AG10803 (cell line): ENCODE measurements around the gene TCP1.
"Not testable (repeated sequence)": the region's sequence is repeated elsewhere in the genome, so short reads cannot be mapped to it uniquely, and the experiment has no call there.

Experiments used
- DNase-seq: peaks from one replicate; pipeline ENCODE4 v3.0.0; 2010; ENCODE audit warnings: low read depth
- H3K4me3 ChIP-seq: 2 replicates; pipeline ENCODE4 v1.5.1; 2011; ENCODE audit warnings: mild to moderate bottlenecking, low read length, control low read depth
- CTCF ChIP-seq: conservative IDR thresholded peaks from 2 replicates; pipeline ENCODE4 v1.5.1; 2011; ENCODE audit warnings: mild to moderate bottlenecking, low read length, control low read depth, inconsistent platforms

The TCP1 gene

GRCh38 chr6:159746759-159747158 is 42.6 kb downstream of the TCP1 start:
- no peak for TF ChIP-seq CTCF
- no peak for DNase-seq
- H3K4me3 ChIP-seq = no peak overlapping the region

DNA sequence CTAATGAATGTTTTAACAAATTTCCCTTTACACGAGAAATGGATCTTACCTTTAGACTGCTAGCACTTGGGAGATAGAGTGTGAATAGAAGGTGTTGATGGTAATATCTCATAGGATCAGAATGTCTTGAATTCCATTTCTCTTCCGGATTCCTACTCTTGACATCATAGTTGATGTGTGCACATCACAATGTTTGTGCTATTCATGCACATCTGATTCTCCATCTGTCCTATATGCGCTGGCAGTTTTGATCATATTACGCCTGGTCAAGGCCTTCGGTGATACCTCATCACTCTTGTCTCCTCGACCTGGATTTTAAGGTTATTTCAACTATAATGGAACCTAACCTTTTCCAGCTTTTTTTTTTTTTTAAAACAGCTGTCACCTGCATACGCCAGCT is 44.3 kb downstream of the TCP1 start:
- no peak overlapping the region for H3K4me3 ChIP-seq
- TF ChIP-seq CTCF = no peak
- no peak for DNase-seq

- no peak for DNase-seq
- no peak for TF ChIP-seq CTCF
- H3K4me3 ChIP-seq = no peak overlapping the region
These were observed 47.2 kb downstream of the TCP1 start for GRCh38 chr6:159742165-159742564.

GRCh38 chr6:159739341-159739740 is 50.1 kb downstream of the TCP1 start:
- DNase-seq = no peak
- H3K4me3 ChIP-seq = no peak overlapping the region
- no peak for TF ChIP-seq CTCF

DNA sequence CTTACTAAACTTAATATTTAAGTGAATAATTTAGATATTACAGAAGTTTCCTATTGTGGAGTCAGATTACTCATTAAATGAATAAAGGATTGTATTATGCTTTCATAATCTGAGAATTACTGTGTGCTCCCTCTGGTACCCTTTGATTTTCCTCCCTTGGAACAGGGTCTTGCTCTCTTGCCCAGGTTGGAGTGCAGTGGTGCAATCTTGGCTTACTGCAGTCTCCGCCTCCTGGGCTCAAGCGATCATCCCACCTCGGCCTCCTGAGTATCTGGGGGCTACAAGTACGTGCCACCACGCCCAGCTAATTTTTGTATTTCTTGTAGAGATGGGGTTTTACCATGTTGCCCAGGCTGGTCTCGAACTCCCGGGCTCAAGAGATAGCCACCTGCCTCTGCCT is 52.5 kb downstream of the TCP1 start:
- no peak for DNase-seq
- H3K4me3 ChIP-seq = no peak overlapping the region
- TF ChIP-seq CTCF = no peak

GRCh38 chr6:159733395-159733794 is 56.0 kb downstream of the TCP1 start:
- not testable (repeated sequence) for H3K4me3 ChIP-seq, DNase-seq

- H3K4me3 ChIP-seq, DNase-seq: not testable (repeated sequence)
These were observed 56.9 kb downstream of the TCP1 start for GRCh38 chr6:159732550-159732949.

DNA sequence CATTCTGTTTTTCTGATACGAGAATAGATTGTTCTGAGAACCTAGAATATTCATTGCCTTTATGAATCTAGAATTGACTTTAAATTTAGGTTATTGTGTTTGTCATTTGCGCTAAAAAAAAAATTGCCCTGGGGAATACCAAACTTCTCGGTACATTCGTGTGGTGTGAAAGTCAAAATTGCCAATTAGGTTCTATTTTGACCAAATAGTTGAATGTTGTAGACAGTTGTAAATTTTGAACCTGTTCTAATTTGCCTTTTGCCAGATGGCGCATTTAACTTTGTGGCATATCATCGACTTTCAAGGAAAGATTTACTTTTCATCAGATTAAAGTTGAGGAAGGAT is 59.1 kb downstream of the TCP1 start:
- no peak for TF ChIP-seq CTCF
- no peak overlapping the region for H3K4me3 ChIP-seq
- no peak for DNase-seq
